NCI-H1930 (cell line): Measurements from ENCODE around the gene GPT2.
"Not testable (repeated sequence)": the region's sequence is repeated elsewhere in the genome, so short reads cannot be mapped to it uniquely, and the experiment has no call there.

Experiments used
- DNase-seq, 2 experiments: peaks; one replicate each; lab custom pipeline; 2025; lab: John Stamatoyannopoulos, UW

The GPT2 gene

DNA sequence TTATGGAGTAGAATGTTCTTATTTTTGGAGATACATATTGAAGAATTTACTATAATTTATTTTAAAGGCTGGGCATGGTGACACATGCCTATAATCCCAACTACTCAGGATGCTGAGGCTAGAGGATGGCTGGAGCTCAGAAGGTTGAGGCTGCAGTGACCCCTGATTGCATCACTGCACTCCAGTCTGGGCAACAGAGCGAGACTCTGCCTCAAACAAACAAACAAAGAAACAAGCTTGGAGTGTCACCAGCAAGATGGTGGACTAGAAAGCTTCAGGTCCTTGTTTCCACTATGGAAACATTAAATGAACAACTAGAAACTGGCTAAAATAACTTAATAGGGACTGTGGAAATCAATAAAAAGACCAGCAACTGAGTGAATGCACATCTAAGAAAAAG is 17.9 kb upstream of the GPT2 start:
- DNase-seq = no peak

GRCh38 chr16:46867486-46867885 is 16.7 kb upstream of the GPT2 start:
- DNase-seq = not testable (repeated sequence)

GRCh38 chr16:46868891-46869290 is 15.3 kb upstream of the GPT2 start:
- DNase-seq = not testable (repeated sequence)

GRCh38 chr16:46871597-46871996 is 12.6 kb upstream of the GPT2 start:
- no peak for DNase-seq

- no peak for DNase-seq
Observed at GRCh38 chr16:46873201-46873600, 11.0 kb upstream of the GPT2 start.

GRCh38 chr16:46875243-46875642 is 8.9 kb upstream of the GPT2 start:
- DNase-seq = no peak

DNA sequence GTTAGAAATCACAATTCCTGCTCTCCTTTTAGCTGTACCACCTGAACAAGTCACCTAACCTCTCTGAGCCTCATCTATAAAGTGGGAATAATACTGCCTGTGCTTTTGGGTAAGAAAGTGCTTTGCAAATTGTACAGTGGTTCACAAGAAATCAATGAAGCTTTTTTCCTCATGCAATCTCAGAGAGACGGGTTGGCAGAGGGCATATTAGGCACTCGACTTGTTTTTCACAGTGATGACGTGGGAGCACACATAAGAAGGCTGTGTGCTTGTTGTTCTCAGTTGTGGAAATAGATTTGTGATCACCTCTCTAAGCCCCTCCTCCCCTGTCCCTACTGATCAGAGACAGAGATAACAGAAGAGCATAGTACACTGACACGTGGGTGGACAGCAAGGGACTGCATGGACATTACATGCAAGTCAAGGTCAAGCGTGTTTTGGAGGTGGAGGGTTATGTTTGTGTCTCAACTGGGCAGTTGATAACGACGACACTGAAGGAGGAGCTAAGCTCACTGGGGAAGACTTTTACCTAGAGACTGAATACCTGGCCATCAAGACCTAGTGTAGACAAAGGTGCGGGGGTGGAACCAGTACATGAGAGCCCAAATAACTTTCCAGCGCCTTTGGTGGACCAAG is 1.7 kb upstream of the GPT2 start:
- DNase-seq = no peak

- DNase-seq = no peak
Observed at GRCh38 chr16:46882940-46883307, 1.2 kb upstream of the GPT2 start.

DNA sequence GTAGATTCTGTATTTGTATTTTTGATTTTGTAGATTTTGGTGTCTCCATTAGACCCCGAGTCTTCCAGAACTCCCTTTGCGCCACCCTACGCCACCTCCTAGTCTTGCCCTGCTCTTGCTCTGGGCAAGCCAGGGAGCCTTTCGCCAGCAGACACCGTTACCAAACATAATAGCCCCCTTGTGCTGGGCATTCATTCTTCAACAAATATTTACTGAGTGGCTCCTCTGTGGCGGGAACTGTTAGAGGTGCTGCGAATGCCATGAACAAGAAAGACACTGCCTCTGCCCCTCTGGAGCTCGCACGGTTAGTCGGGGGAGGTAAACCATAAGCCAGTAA is 841 bp upstream of the GPT2 start:
- no peak for DNase-seq

DNA sequence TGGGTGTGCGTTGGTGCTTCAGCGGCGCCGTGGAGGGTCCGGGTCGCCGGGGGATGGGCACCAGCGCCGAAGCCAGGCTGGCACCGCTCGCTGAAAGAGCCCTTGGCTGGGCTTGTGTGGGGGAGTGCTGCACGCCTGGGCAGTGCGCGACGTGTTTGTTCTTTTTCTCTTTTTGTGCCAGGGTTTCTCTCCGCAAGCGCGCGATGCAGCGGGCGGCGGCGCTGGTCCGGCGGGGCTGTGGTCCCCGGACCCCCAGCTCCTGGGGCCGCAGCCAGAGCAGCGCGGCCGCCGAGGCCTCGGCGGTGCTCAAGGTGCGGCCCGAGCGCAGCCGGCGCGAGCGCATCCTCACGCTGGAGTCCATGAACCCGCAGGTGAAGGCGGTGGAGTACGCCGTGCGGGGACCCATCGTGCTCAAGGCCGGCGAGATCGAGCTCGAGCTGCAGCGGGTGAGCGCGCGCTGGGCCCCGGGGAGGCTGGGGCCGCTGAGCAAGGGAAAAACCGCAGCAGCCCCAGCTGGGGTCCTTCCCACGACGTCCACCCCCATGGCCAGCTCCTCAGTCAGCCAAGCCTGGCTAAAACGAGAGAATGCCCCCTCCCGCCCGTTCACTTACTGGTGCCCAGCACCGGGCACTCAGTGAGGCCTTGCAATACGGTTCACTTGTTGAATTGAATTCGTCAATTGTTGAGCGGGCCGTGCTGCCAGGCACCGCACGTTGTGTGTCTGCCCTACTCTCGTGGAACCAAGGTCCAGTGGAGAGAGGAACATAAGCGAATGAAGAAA is 541 bp downstream of the GPT2 start:
- DNase-seq = no peak

DNA sequence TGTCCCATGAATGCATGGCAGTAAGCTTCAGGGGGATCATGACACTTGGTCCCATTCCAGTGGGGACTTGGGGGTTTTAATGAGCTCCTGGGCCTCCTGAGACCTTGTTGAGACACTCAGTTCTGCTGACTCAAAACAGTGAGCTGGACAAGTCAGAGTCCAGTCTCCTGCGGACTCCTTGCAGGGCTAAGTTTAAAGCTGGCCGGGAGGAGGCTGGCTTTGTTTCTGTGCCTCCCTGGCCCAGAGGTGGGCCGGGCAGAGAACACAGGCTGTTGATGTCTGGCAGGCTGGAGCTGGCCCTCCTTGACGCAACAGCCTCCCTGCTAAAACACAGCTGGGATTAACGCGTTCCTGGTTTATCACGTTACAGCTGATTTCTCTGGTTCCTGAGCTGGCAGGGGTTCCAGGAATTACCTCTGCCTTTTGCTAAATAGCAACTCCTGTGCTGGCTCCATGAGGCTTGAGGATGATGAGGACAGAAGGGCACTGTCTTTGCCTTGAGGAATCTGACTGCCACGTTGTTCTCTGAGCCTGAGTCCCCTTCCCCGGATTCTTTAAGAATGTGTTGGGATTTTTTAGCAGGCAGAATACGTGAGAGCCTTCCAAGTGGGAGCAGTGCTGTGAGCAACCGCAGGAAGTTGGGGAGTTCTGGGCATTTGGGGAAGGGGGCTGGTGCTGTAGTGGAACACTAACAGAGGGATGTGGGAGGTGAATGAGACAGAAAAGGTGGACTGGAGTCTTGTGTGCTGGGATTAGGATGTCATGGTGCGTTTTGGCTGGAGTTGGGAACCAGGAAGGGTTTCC is 2.0 kb downstream of the GPT2 start:
- no peak for DNase-seq

DNA sequence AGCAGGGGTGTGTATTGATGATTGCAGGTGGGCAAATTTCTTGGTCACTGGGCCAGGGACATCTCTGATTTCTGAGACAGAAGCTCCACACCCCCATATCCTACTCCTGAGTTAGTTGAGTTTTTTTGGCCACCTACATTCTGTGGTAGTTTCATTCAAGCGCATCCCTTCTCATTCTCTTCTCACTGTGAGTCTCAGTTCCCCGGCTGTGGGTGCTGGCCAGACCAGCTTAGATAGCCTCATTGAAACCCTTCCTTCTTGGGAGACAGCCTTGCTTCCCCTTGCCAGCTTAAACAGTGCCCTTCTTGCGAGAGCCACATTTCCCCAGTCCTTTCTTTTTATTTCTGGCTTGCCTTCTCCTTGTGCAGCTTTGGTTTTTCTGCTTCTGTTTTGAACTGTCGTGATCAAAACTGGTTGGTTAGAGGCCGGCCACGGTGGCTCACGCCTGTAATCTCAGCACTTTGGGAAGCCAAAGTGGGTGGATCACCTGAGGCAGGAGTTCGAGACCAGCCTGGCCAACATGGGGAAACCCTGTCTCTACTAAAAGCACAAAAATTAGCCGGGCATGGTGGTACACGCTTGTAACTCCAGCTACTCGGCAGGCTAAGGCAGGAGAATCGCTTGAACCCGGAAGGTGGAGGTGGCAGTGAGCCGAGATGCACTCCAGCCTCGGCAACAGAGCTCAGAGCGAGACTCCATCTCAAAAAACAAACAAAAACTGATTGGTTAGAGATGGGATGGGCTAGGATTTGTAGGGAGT is 2.8 kb downstream of the GPT2 start:
- DNase-seq = no peak

- no peak for DNase-seq
Observed at GRCh38 chr16:46887524-46887854, 3.3 kb downstream of the GPT2 start.

DNA sequence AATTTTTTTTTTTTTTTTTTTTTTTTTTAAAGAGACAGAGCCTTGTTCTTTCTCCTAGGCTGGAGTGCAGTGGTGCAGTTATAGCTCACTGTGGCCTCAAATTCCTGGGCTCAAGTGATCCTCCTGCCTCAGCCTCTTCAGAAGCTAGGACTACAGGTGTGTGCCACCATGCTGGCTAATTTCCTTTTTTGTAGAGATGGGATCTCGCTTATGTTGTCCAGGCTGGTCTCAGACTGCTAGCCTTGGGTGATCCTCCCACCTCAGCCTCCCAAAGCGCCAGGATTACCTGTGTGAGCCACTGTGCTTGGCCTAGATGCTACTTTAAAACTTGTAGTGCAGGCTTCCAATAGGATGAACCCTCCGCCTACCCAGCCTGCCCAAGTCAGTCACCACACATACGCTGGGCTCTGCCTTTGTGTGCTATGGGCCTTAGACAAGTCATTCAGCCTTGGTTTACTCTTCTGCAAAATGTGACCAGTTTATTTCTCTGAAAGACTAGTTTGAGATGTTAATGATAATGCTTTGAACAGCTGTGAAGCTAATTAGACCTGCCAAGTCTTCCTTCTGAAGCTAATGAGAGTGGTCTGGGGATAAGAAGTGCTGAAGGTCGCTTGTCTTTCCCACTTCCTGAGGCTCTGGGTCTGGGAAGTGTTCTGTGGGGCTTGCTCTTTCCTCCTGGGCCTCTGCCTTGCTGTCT is 5.2 kb downstream of the GPT2 start:
- DNase-seq = no peak

DNA sequence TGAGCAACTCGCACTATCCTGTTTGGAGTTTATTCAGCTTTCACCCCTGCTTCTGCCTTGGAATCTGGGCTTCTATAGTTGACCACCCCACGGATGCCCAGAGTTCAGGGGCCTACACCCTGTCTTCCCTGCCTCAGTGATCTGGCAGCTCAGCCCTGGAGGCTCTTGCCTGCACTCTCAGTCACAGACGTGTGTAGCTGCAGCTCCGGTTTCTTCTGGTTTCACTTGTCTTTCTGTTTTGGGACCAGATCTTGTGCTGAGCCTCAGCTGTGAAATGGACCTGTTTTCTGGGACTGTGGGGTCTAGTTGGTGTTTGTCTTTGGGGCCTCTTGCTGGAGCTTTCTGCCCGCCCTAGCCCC is 5.8 kb downstream of the GPT2 start:
- no peak for DNase-seq

DNA sequence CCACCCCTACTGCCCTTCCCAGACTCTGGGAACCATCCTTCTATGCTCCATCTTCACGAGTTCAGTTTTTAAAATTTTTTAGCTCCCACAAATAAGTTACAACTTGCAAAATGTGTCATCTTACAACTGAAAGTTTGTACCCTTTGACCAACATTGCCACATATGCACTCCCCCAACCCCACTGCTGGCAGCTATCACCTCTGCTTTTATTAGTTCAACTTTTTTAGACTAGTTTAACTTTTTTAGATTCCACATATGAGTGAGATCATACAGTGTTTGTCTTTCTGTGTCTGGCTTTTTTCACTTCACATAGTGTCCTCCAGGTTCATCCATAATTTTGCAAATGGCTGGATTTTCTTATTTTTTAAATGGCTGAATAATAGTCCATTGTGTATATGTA is 7.7 kb downstream of the GPT2 start:
- DNase-seq = no peak

- DNase-seq = no peak
Observed at GRCh38 chr16:46894036-46894672, 10.0 kb downstream of the GPT2 start.

DNA sequence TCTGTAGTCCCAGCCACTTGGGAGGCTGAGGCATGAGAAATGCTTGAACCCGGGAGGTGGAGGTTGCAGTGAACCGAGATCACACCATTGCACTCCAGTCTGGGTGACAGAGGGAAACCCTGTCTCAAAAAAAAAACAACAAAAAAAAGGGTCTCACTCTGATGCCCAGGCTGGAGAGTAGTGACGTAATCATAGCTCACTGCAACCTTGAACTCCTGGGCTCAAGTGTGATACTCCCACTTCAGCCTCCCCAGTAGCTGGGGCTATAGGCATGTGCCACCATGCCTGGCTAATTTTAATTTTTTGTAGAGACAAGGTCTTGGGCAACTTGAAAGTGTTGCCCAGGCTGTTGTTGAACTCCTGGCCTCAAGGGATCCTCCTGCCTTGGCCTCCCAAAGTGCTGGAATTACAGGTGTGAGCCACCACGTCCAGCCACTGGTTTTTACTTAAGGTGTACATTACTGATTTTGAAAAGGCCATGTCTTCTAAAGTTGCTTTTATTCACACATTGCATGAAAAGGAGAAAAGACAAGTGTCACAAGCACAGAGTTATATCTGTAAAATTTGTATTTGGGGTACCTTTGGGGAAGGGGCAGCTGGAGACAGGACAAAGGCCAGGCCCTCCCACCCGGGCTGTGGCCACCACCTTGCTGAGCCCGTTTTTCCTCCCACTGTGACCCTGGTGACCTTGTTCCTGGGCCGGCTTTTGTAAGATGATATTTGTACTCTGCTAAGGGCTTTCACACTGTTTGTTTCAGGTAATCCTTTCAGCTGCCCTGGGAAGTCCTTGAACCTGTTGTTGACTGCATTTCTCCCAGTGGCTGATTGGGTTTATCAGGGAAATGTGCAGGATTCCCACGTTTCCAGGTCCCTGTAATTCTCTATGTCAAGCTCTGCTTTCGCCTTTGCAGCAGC is 11.5 kb downstream of the GPT2 start:
- DNase-seq = no peak

DNA sequence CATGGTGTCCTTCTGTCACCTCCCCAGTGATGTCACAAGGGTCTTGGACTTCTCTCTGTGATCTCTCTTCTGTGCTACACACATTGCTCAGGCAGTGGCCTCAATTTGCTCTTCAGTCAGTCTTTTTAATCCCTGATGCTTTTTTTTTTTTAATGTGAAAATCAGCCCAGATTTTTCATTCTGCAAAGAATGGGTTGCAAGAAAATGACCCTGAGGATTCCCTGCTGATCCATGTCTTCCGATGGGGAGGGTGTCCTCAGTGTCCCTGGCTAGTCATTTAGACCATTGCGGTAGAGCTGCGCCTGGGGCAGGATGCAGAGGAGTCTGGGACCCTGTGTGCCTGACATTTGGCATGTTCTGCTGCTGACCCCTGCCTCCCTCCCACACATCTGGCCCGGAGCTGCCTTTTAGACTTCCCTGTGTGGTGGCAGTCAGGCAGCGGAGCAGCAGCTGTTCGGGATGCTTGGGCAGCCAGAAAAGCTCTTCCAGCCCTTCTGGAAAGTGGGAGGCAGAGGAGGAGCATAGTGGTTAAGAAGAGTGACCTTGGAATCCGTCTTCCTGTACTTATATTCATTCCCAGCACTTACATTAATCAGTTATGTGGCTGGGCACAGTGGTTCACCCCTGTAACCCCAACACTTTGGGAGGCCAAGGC is 12.3 kb downstream of the GPT2 start:
- no peak for DNase-seq

- DNase-seq = no peak
Observed at GRCh38 chr16:46897471-46897870, 13.3 kb downstream of the GPT2 start.
